ENCODE measurements around the gene KCTD17.

GRCh38 chr22:37022483-37023337, 28.8 kb upstream of the KCTD17 start:
- TF ChIP-seq CTCF (conservative IDR thresholded peaks at IDR 0.05; ENCODE audit: low read length) = no peak
- no peak for TF ChIP-seq EZH2phosphoT487 (IDR thresholded peaks at IDR 0.05; ENCODE audit: borderline replicate concordance)

Measured in Loucy (cell line).